IMR-90 (cell line): Measurements from ENCODE around the gene ANKRD11.
A peak's percentile ranks its signal among the peaks of the same experiment; 100 is the strongest.

Experiments
- BHLHE40 ChIP-seq: fragments of 150-350 bp; IDR thresholded peaks from 2 replicates; pipeline ENCODE4 v1.6.1; 2016; ENCODE audit warnings: mild to moderate bottlenecking, low read depth, low read length
- CEBPB ChIP-seq: IDR thresholded peaks from 2 replicates; pipeline ENCODE4 v1.6.1; 2012; ENCODE audit warnings: low read depth, low read length, improper control_type of control experiment
- POLR2A ChIP-seq: IDR thresholded peaks from 2 replicates; pipeline ENCODE4 v1.6.1; 2012; ENCODE audit warnings: mild to moderate bottlenecking, low read depth, low read length
- RCOR1 ChIP-seq: IDR thresholded peaks from 2 replicates; pipeline ENCODE4 v1.6.1; 2012; ENCODE audit warnings: mild to moderate bottlenecking, low read length, improper control_type of control experiment; ENCODE audit not compliant: insufficient replicate concordance
- TF ChIP-seq, protein P1 (sequence below): conservative IDR thresholded peaks from 2 replicates; pipeline ENCODE4 v1.5.1; 2012; ENCODE audit warnings: mild to moderate bottlenecking, low read depth, low read length, improper control_type of control experiment

GRCh38 chr16:89268987-89269735 is 221.2 kb downstream of the ANKRD11 start:
- TF ChIP-seq, protein P1, sequence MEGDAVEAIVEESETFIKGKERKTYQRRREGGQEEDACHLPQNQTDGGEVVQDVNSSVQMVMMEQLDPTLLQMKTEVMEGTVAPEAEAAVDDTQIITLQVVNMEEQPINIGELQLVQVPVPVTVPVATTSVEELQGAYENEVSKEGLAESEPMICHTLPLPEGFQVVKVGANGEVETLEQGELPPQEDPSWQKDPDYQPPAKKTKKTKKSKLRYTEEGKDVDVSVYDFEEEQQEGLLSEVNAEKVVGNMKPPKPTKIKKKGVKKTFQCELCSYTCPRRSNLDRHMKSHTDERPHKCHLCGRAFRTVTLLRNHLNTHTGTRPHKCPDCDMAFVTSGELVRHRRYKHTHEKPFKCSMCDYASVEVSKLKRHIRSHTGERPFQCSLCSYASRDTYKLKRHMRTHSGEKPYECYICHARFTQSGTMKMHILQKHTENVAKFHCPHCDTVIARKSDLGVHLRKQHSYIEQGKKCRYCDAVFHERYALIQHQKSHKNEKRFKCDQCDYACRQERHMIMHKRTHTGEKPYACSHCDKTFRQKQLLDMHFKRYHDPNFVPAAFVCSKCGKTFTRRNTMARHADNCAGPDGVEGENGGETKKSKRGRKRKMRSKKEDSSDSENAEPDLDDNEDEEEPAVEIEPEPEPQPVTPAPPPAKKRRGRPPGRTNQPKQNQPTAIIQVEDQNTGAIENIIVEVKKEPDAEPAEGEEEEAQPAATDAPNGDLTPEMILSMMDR = no peak
- no peak for TF ChIP-seq POLR2A
- TF ChIP-seq RCOR1 = no peak
- TF ChIP-seq BHLHE40 = no peak
- peak; percentile 87 for TF ChIP-seq CEBPB
